GM21526 (cell line): ENCODE data around the gene BARHL2.

Experiments
- ATAC-seq: cut with Tn5 transposase; IDR thresholded peaks from one replicate; pipeline ENCODE4 v1.9.1; 2021; ENCODE audit warnings: moderate library complexity; ENCODE audit not compliant: unreplicated experiment, low FRiP score

BARHL2 gene

GRCh38 chr1:90716552-90717355 lies at the start of gene BARHL2:
Gene BARHL2, minus strand, starts transcription at chr1:90717302. Its CDS starts 107 bp downstream, at chr1:90717195.
- no peak for ATAC-seq

- no peak for ATAC-seq
Measured at GRCh38 chr1:90763930-90764329, 46.8 kb upstream of the BARHL2 start.

- ATAC-seq = no peak
Measured at GRCh38 chr1:90763506-90763905, 46.4 kb upstream of the BARHL2 start.

GRCh38 chr1:90761781-90762589 lies 44.9 kb upstream of the BARHL2 start:
- ATAC-seq = no peak

- ATAC-seq = no peak
Measured at GRCh38 chr1:90761156-90761555, 44.1 kb upstream of the BARHL2 start.

GRCh38 chr1:90753556-90753955 lies 36.5 kb upstream of the BARHL2 start:
- ATAC-seq = no peak

- ATAC-seq = no peak
Measured at GRCh38 chr1:90748668-90749067, 31.6 kb upstream of the BARHL2 start.

- no peak for ATAC-seq
Measured at GRCh38 chr1:90746857-90747256, 29.8 kb upstream of the BARHL2 start.

GRCh38 chr1:90745972-90746371 lies 28.9 kb upstream of the BARHL2 start:
- ATAC-seq = no peak

GRCh38 chr1:90732136-90732535 lies 15.0 kb upstream of the BARHL2 start:
- ATAC-seq = no peak

- no peak for ATAC-seq
Measured at GRCh38 chr1:90731382-90732050, 14.4 kb upstream of the BARHL2 start.

- ATAC-seq = no peak
Measured at GRCh38 chr1:90730243-90731022, 13.3 kb upstream of the BARHL2 start.

GRCh38 chr1:90729504-90730242 lies 12.6 kb upstream of the BARHL2 start:
- no peak for ATAC-seq

GRCh38 chr1:90728502-90729287 lies 11.6 kb upstream of the BARHL2 start:
- ATAC-seq = no peak

GRCh38 chr1:90727917-90728501 lies 10.9 kb upstream of the BARHL2 start:
- ATAC-seq = no peak

- no peak for ATAC-seq
Measured at GRCh38 chr1:90726986-90727480, 9.9 kb upstream of the BARHL2 start.

GRCh38 chr1:90726425-90726985 lies 9.4 kb upstream of the BARHL2 start:
- ATAC-seq = no peak
